Measurements from ENCODE around the gene RHBDF1.

The RHBDF1 gene

GRCh38 chr16:119295-119694, 46.9 kb upstream of the RHBDF1 start (continued):
- TF ChIP-seq CREB5 (CRISPR knock-in tag; IDR thresholded peaks at IDR 0.05; ENCODE audit: low read depth) (no peak), ZC3H10 (CRISPR knock-in tag; IDR thresholded peaks at IDR 0.05) (no peak), TOX (CRISPR knock-in tag; IDR thresholded peaks at IDR 0.05; ENCODE audit: borderline replicate concordance) (no peak), CSDC2 (CRISPR knock-in tag; IDR thresholded peaks at IDR 0.05) (no peak), ZFP3 (CRISPR knock-in tag; IDR thresholded peaks at IDR 0.05) (no peak), ZNF8 (CRISPR knock-in tag; IDR thresholded peaks at IDR 0.05) (no peak), ESRRG (CRISPR knock-in tag; IDR thresholded peaks at IDR 0.05) (no peak), CSRNP3 (CRISPR knock-in tag; IDR thresholded peaks at IDR 0.05) (no peak), GLIS3 (CRISPR knock-in tag; IDR thresholded peaks at IDR 0.05) (no peak)

GRCh38 chr16:118857-119256, 46.4 kb upstream of the RHBDF1 start:
- TF ChIP-seq ZFP3 (CRISPR knock-in tag; IDR thresholded peaks at IDR 0.05) (no peak), ZNF565 (CRISPR knock-in tag; conservative IDR thresholded peaks at IDR 0.05; ENCODE audit: low read depth) (no peak), TOX (CRISPR knock-in tag; IDR thresholded peaks at IDR 0.05; ENCODE audit: borderline replicate concordance) (no peak), CREB5 (CRISPR knock-in tag; IDR thresholded peaks at IDR 0.05; ENCODE audit: low read depth) (no peak), ZNF70 (CRISPR knock-in tag; IDR thresholded peaks at IDR 0.05) (no peak), BACH2 (CRISPR knock-in tag; IDR thresholded peaks at IDR 0.05; ENCODE audit: borderline replicate concordance) (no peak), POU6F1 (CRISPR knock-in tag; IDR thresholded peaks at IDR 0.05; ENCODE audit: borderline replicate concordance, low read depth) (no peak), SNAI2 (CRISPR knock-in tag; IDR thresholded peaks at IDR 0.05) (no peak)
- no peak for ATAC-seq

GRCh38 chr16:117379-118365, 45.2 kb upstream of the RHBDF1 start:
- TF ChIP-seq ZNF565 (CRISPR knock-in tag; conservative IDR thresholded peaks at IDR 0.05; ENCODE audit: low read depth) (no peak), RARB (CRISPR knock-in tag; IDR thresholded peaks at IDR 0.05) (no peak), PATZ1 (CRISPR knock-in tag; IDR thresholded peaks at IDR 0.05; ENCODE audit: borderline replicate concordance) (no peak), ISL1 (CRISPR knock-in tag; IDR thresholded peaks at IDR 0.05) (no peak)
- ATAC-seq, result peak; percentile 85

- no peak for ATAC-seq
- TF ChIP-seq ESRRG (CRISPR knock-in tag; IDR thresholded peaks at IDR 0.05) (no peak), RARB (CRISPR knock-in tag; IDR thresholded peaks at IDR 0.05) (no peak), ZFP30 (CRISPR knock-in tag; IDR thresholded peaks at IDR 0.05) (no peak), OSR1 (CRISPR knock-in tag; IDR thresholded peaks at IDR 0.05) (no peak), ZNF70 (CRISPR knock-in tag; IDR thresholded peaks at IDR 0.05) (no peak), TCF4 (CRISPR knock-in tag; IDR thresholded peaks at IDR 0.05; ENCODE audit: borderline replicate concordance) (no peak), ARNTL (CRISPR knock-in tag; IDR thresholded peaks at IDR 0.05; ENCODE audit: borderline replicate concordance, low read depth) (no peak), SNAI2 (CRISPR knock-in tag; IDR thresholded peaks at IDR 0.05) (no peak), ZC3H10 (CRISPR knock-in tag; IDR thresholded peaks at IDR 0.05) (no peak), TSHZ2 (CRISPR knock-in tag; IDR thresholded peaks at IDR 0.05) (no peak)
These were observed 43.6 kb upstream of the RHBDF1 start for GRCh38 chr16:116015-116414.
